C1 segment of cervical spinal cord (tissue), 14 donors: ENCODE measurements around the gene ENPP6.
"Not testable (repeated sequence)": the region's sequence is repeated elsewhere in the genome, so short reads cannot be mapped to it uniquely, and the experiment has no call there.

Experiments used
- DNase-seq, 14 donors: peaks; one replicate each; lab custom pipeline; 2025; lab: John Stamatoyannopoulos, UW

Gene ENPP6

GRCh38 chr4:184235526-184235925 lies 17.9 kb upstream of the ENPP6 start:
- no peak for DNase-seq

- DNase-seq = no peak
Observed at GRCh38 chr4:184234155-184234554, 16.5 kb upstream of the ENPP6 start.

GRCh38 chr4:184232975-184233374 lies 15.3 kb upstream of the ENPP6 start:
- DNase-seq = no peak

GRCh38 chr4:184232202-184232601 lies 14.5 kb upstream of the ENPP6 start:
- no peak for DNase-seq

- no peak for DNase-seq
Observed at GRCh38 chr4:184231573-184231972, 13.9 kb upstream of the ENPP6 start.

- DNase-seq = no peak
Observed at GRCh38 chr4:184228056-184228705, 10.5 kb upstream of the ENPP6 start.

- DNase-seq = peak in 2 of 14 donors; percentile 4 to 31
Observed at GRCh38 chr4:184216515-184216914, 1.2 kb downstream of the ENPP6 start.

GRCh38 chr4:184215709-184216328 lies 1.9 kb downstream of the ENPP6 start:
- DNase-seq = peak in 8 of 14 donors; percentile 24 to 51 (median 40)

GRCh38 chr4:184214931-184215330 lies 2.7 kb downstream of the ENPP6 start:
- DNase-seq = no peak

GRCh38 chr4:184207734-184208607 lies 9.7 kb downstream of the ENPP6 start:
- DNase-seq = not testable (repeated sequence)

- no peak for DNase-seq
Observed at GRCh38 chr4:184205243-184205642, 12.4 kb downstream of the ENPP6 start.

- no peak for DNase-seq
Observed at GRCh38 chr4:184203300-184203699, 14.4 kb downstream of the ENPP6 start.

- no peak for DNase-seq
Observed at GRCh38 chr4:184201179-184201578, 16.5 kb downstream of the ENPP6 start.

- no peak for DNase-seq
Observed at GRCh38 chr4:184200296-184200695, 17.4 kb downstream of the ENPP6 start.

- no peak for DNase-seq
Observed at GRCh38 chr4:184199780-184200179, 17.9 kb downstream of the ENPP6 start.

- peak in 1 of 14 donors; percentile 19 for DNase-seq
Observed at GRCh38 chr4:184198190-184198589, 19.5 kb downstream of the ENPP6 start.

GRCh38 chr4:184197536-184198082 lies 20.1 kb downstream of the ENPP6 start:
- no peak for DNase-seq

GRCh38 chr4:184196730-184197385 lies 20.8 kb downstream of the ENPP6 start:
- DNase-seq = no peak

- DNase-seq = no peak
Observed at GRCh38 chr4:184193556-184194525, 23.8 kb downstream of the ENPP6 start.

- DNase-seq = no peak
Observed at GRCh38 chr4:184192933-184193332, 24.7 kb downstream of the ENPP6 start.
